ENCODE measurements around the gene ACTA2. TPM values are rescaled to one million over a fixed set of nuclear protein-coding genes. Genes with fewer than 3 reads are reported as not detected.

Gene ACTA2
- total RNA-seq, 1 donor: 855 TPM

DNA sequence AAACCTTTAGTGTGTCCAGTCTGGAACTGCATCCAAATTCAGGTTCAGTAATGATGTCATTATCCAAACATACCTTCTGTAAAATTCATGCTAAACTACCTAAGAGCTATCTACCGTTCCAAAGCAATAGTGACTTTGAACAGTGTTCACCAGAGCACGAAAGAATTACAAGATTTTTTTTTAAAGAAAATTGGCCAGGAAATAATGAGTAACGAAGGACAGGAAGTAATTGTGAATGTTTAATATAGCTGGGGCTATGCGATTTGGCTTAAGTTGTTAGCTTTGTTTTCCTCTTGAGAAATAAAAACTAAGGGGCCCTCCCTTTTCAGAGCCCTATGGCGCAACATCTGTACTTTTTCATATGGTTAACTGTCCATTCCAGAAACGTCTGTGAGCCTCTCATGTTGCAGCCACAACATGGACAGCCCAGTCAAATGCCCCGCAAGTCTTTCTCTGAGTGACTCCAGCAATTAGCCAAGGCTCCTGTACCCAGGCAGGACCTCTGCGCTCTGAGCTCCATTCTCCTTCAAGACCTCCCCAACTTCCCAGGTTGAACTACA, 37.3 kb upstream of the ACTA2 start:
- Histone ChIP-seq H3K4me1 (ENCODE audit: insufficient read depth, low read length) (peaks cover 38% of the 10 kb centered on the region), H2AFZ (ENCODE audit: low read length) (peak overlapping the region; percentile 90), H3K9me3 (ENCODE audit: low read depth, low read length) (no peaks in the 10 kb centered on the region), H4K20me1 (ENCODE audit: insufficient read depth, low read length) (no peaks in the 10 kb centered on the region), H3K79me2 (ENCODE audit: insufficient read depth, low read length) (peaks cover 48% of the 10 kb centered on the region), H3K27me3 (ENCODE audit: insufficient read depth, low read length) (no peaks in the 10 kb centered on the region), H3K36me3 (ENCODE audit: insufficient read depth, low read length) (no peaks in the 10 kb centered on the region), H3K4me3 (ENCODE audit: insufficient read depth, low read length) (peak overlapping the region; percentile 90), H3K27ac (ENCODE audit: low read depth, low read length) (peak overlapping the region; percentile 84), H3K4me2 (ENCODE audit: insufficient read depth, low read length) (peak overlapping the region; percentile 81)
- TF ChIP-seq CTCF (IDR thresholded peaks at IDR 0.05; ENCODE audit: extremely low read depth, low read depth, low read length): no peak
- peak; percentile 93 for DNase-seq (ENCODE audit: insufficient read length, low spot score, missing footprints)

GRCh38 chr10:88989423-88989822, 36.9 kb upstream of the ACTA2 start:
- H3K27ac ChIP-seq (ENCODE audit: low read depth, low read length): peak overlapping the region; percentile 84
- H2AFZ ChIP-seq (ENCODE audit: low read length): no peak overlapping the region
- H3K4me1 ChIP-seq (ENCODE audit: insufficient read depth, low read length): peaks cover 38% of the 10 kb centered on the region
- no peaks in the 10 kb centered on the region for H3K9me3 ChIP-seq (ENCODE audit: low read depth, low read length)
- no peak for DNase-seq (ENCODE audit: insufficient read length, low spot score, missing footprints)
- no peak for TF ChIP-seq CTCF (IDR thresholded peaks at IDR 0.05; ENCODE audit: extremely low read depth, low read depth, low read length)
- no peaks in the 10 kb centered on the region for H3K36me3 ChIP-seq (ENCODE audit: insufficient read depth, low read length)
- H3K4me2 ChIP-seq (ENCODE audit: insufficient read depth, low read length): peak overlapping the region; percentile 81
- peak overlapping the region; percentile 90 for H3K4me3 ChIP-seq (ENCODE audit: insufficient read depth, low read length)
- peaks cover 49% of the 10 kb centered on the region for H3K79me2 ChIP-seq (ENCODE audit: insufficient read depth, low read length)
- no peaks in the 10 kb centered on the region for H4K20me1 ChIP-seq (ENCODE audit: insufficient read depth, low read length)
- H3K27me3 ChIP-seq (ENCODE audit: insufficient read depth, low read length): no peaks in the 10 kb centered on the region

- H2AFZ ChIP-seq (ENCODE audit: low read length): no peak overlapping the region
- H3K4me2 ChIP-seq (ENCODE audit: insufficient read depth, low read length): no peak overlapping the region
- H4K20me1 ChIP-seq (ENCODE audit: insufficient read depth, low read length): no peaks in the 10 kb centered on the region
- no peaks in the 10 kb centered on the region for H3K9me3 ChIP-seq (ENCODE audit: low read depth, low read length)
- peaks cover 4% of the 10 kb centered on the region for H3K36me3 ChIP-seq (ENCODE audit: insufficient read depth, low read length)
- H3K4me3 ChIP-seq (ENCODE audit: insufficient read depth, low read length): no peak overlapping the region
- H3K4me1 ChIP-seq (ENCODE audit: insufficient read depth, low read length): peaks cover 23% of the 10 kb centered on the region
- no peaks in the 10 kb centered on the region for H3K27me3 ChIP-seq (ENCODE audit: insufficient read depth, low read length)
- H3K79me2 ChIP-seq (ENCODE audit: insufficient read depth, low read length): peaks cover 36% of the 10 kb centered on the region
- no peak overlapping the region for H3K27ac ChIP-seq (ENCODE audit: low read depth, low read length)
- TF ChIP-seq CTCF (IDR thresholded peaks at IDR 0.05; ENCODE audit: extremely low read depth, low read depth, low read length): no peak
- no peak for DNase-seq (ENCODE audit: insufficient read length, low spot score, missing footprints)
Measured at GRCh38 chr10:88987840-88988239, 35.3 kb upstream of the ACTA2 start.

DNA sequence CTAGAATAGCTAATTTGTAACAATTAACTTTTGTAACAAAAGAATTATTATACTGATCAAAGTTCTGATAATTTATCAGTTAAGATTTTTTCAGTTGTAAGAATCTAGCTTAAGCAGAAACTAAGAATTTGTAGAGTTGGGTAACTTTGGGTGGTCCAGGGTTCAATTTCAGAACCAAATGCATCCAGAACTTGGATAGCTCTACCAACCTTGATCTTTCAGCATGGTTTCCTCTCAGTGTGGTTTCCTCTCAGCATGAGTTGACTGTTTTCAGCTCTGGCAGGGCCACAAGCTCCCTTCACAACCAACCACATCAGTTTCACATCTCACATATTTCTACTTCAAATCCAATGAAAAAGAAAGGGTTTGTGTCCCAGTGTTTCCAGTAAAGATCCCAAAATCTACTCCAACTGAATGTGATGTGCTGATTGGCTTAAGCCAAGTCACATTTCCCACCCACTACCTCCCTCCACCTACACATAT, 34.7 kb upstream of the ACTA2 start:
- peaks cover 4% of the 10 kb centered on the region for H3K36me3 ChIP-seq (ENCODE audit: insufficient read depth, low read length)
- no peak overlapping the region for H3K27ac ChIP-seq (ENCODE audit: low read depth, low read length)
- no peak overlapping the region for H2AFZ ChIP-seq (ENCODE audit: low read length)
- peaks cover 18% of the 10 kb centered on the region for H3K4me1 ChIP-seq (ENCODE audit: insufficient read depth, low read length)
- peaks cover 31% of the 10 kb centered on the region for H3K79me2 ChIP-seq (ENCODE audit: insufficient read depth, low read length)
- no peaks in the 10 kb centered on the region for H3K27me3 ChIP-seq (ENCODE audit: insufficient read depth, low read length)
- H4K20me1 ChIP-seq (ENCODE audit: insufficient read depth, low read length): no peaks in the 10 kb centered on the region
- DNase-seq (ENCODE audit: insufficient read length, low spot score, missing footprints): no peak
- no peak overlapping the region for H3K4me2 ChIP-seq (ENCODE audit: insufficient read depth, low read length)
- H3K4me3 ChIP-seq (ENCODE audit: insufficient read depth, low read length): no peak overlapping the region
- no peaks in the 10 kb centered on the region for H3K9me3 ChIP-seq (ENCODE audit: low read depth, low read length)
- no peak for TF ChIP-seq CTCF (IDR thresholded peaks at IDR 0.05; ENCODE audit: extremely low read depth, low read depth, low read length)
